ENCODE results near the gene ABCA10.

- TF ChIP-seq EZH2 (IDR thresholded peaks at IDR 0.05; ENCODE audit: insufficient read depth, poor library complexity, severe bottlenecking), result no peak
- TF ChIP-seq EZH2phosphoT487 (IDR thresholded peaks at IDR 0.05; ENCODE audit: insufficient read depth, low read depth), result no peak
Measured at GRCh38 chr17:69123626-69124025, 105.0 kb downstream of the ABCA10 start.

Measured in GM23248 (cell line).